HepG2 (cell line): ENCODE measurements around the gene VAMP8. TPM values are rescaled to one million over a fixed set of nuclear protein-coding genes. Genes with fewer than 3 reads are reported as not detected.

Experiments used
- ATAC-seq: fragments of 200-7000 bp; cut with Tn5 transposase; 3 replicates; pipeline ENCODE4 v1.9.1; 2020; ENCODE audit warnings: mild to moderate bottlenecking, moderate library complexity
- BruUV-seq: library from RNA; stranded (reverse); fragments of 400-500 nt; replicated peaks from 2 replicates; lab custom pipeline; 2021; lab: Mats Ljungman, UMichigan
- CTCF ChIA-PET: fragments of 300-600 bp; formaldehyde crosslinking; extraction: SDS; loops from one replicate; lab custom pipeline; 2021; ENCODE audit warnings: low total read pairs, inconsistent platforms, low intra/inter-chr PET ratio; lab: Yijun Ruan, JAX
- POLR2A ChIA-PET: fragments of 350-600 bp; sonication (Branson Sonifier 250); formaldehyde crosslinking; loops from one replicate; lab custom pipeline; 2020; ENCODE audit warnings: antibody characterized with exemption, inconsistent platforms; lab: Yijun Ruan, JAX
- DNase-seq: peaks from one replicate; pipeline ENCODE4 v3.0.0-alpha.2; 2015; ENCODE audit warnings: low spot score
- FAIRE-seq: peaks from 3 replicates; lab custom pipeline; 2011; peaks lifted over from hg19 to GRCh38; lab: Jason Lieb, UNC
- H2AFZ ChIP-seq: one replicate; pipeline ENCODE4 v1.6.1; 2011; ENCODE audit warnings: low read length, inconsistent platforms
- H3K27ac ChIP-seq: fragments of 300-600 bp; 3 replicates; pipeline ENCODE4 v1.8.0; 2011; ENCODE audit warnings: mixed run types, mild to moderate bottlenecking, mixed read lengths, low read length, inconsistent platforms; ENCODE audit not compliant: insufficient read depth; ENCODE audit errors: extremely low read length
- H3K27me3 ChIP-seq, 2 experiments: fragments of 200-600 bp in 1 of 2; 2 replicates in 1 of 2; 3 replicates in 1 of 2; pipeline versions ENCODE4 v1.6.0 to v1.8.0; 2011; ENCODE audit warnings: low read length in 2 of 2, mild to moderate bottlenecking in 2 of 2, moderate library complexity in 2 of 2, inconsistent platforms in 1 of 2; ENCODE audit not compliant: insufficient read depth in 2 of 2, control insufficient read depth in 1 of 2
- H3K36me3 ChIP-seq, 2 experiments: fragments of 200-600 bp in 1 of 2; replicated peaks in 1 of 2; 2 replicates in 1 of 2; 3 replicates in 1 of 2; pipeline versions ENCODE4 v1.5.1 to v1.8.0; 2011; ENCODE audit warnings: low read length in 2 of 2, inconsistent platforms in 1 of 2; ENCODE audit not compliant: insufficient read depth in 2 of 2, control insufficient read depth in 1 of 2
- H3K4me1 ChIP-seq: 2 replicates; pipeline ENCODE4 v1.5.1; 2012; ENCODE audit warnings: low read length, inconsistent platforms; ENCODE audit not compliant: insufficient read depth
- H3K4me2 ChIP-seq: 2 replicates; pipeline ENCODE4 v1.6.0; 2011; ENCODE audit warnings: low read depth, low read length, inconsistent platforms
- H3K4me3 ChIP-seq, 3 experiments: fragments of 200-600 bp in 1 of 3; sonication (generic), shearing (Covaris generic) in 1 of 3; replicated peaks in 1 of 3; 2 replicates each; pipeline ENCODE4 v1.5.1; 2011 to 2016; ENCODE audit warnings: low read length in 3 of 3, inconsistent platforms in 2 of 3, low read depth in 2 of 3, mild to moderate bottlenecking in 2 of 3, control low read depth in 1 of 3, mixed read lengths in 1 of 3; ENCODE audit not compliant: insufficient read depth in 1 of 3
- H3K79me2 ChIP-seq: one replicate; pipeline ENCODE4 v1.6.1; 2011; ENCODE audit warnings: low read length, inconsistent platforms; ENCODE audit not compliant: insufficient read depth
- H3K9ac ChIP-seq: 2 replicates; pipeline ENCODE4 v1.6.0; 2011; ENCODE audit warnings: mild to moderate bottlenecking, low read depth, low read length, inconsistent platforms; ENCODE audit not compliant: insufficient read depth
- H3K9me3 ChIP-seq: 2 replicates; pipeline ENCODE4 v1.5.1; 2012; ENCODE audit warnings: mild to moderate bottlenecking, low read length
- H4K20me1 ChIP-seq: 2 replicates; pipeline ENCODE4 v1.6.0; 2011; ENCODE audit warnings: inconsistent platforms, mild to moderate bottlenecking, low read length, moderate library complexity; ENCODE audit not compliant: insufficient read depth
- BCLAF1 ChIP-seq: fragments of 450-650 bp; IDR thresholded peaks from 2 replicates; pipeline ENCODE4 v1.6.1; 2017; ENCODE audit warnings: mild to moderate bottlenecking
- HIC2 ChIP-seq: sonication (generic); formaldehyde crosslinking; IDR thresholded peaks from 2 replicates; pipeline ENCODE4 v1.9.0; 2022; ENCODE audit warnings: low read depth, missing genetic modification reagents
- HOXA7 ChIP-seq: sonication (generic); formaldehyde crosslinking; IDR thresholded peaks from 2 replicates; pipeline ENCODE4 v1.8.1; 2022; ENCODE audit warnings: mild to moderate bottlenecking, missing genetic modification reagents, moderate library complexity
- KMT2B ChIP-seq: IDR thresholded peaks from 2 replicates; pipeline ENCODE4 v1.6.1; 2016; ENCODE audit warnings: missing genetic modification reagents, missing compliant biosample characterization
- MBD4 ChIP-seq: IDR thresholded peaks from 2 replicates; pipeline ENCODE4 v1.6.1; 2012; ENCODE audit warnings: low read length, inconsistent platforms, borderline replicate concordance
- PITX1 ChIP-seq: sonication (generic); formaldehyde crosslinking; IDR thresholded peaks from 2 replicates; pipeline ENCODE4 v1.5.1; 2020; ENCODE audit warnings: mild to moderate bottlenecking, missing genetic modification reagents
- RFXANK ChIP-seq: IDR thresholded peaks from 2 replicates; pipeline ENCODE4 v1.6.1; 2016
- RFXAP ChIP-seq: sonication (generic); formaldehyde crosslinking; IDR thresholded peaks from 2 replicates; pipeline ENCODE4 v1.4.0; 2020; ENCODE audit warnings: missing genetic modification reagents, borderline replicate concordance
- SIX4 ChIP-seq: sonication (generic); formaldehyde crosslinking; IDR thresholded peaks from 2 replicates; pipeline ENCODE4 v1.4.0; 2020; ENCODE audit warnings: missing genetic modification reagents
- SUZ12 ChIP-seq: fragments of 150-350 bp; IDR thresholded peaks from 2 replicates; pipeline ENCODE4 v1.6.1; 2014; ENCODE audit warnings: low read depth, low read length
- ZNF230 ChIP-seq: sonication (generic); formaldehyde crosslinking; IDR thresholded peaks from 2 replicates; pipeline ENCODE4 v1.4.0; 2020; ENCODE audit warnings: mild to moderate bottlenecking, missing genetic modification reagents
- ZNF468 ChIP-seq: sonication (generic); formaldehyde crosslinking; IDR thresholded peaks from 2 replicates; pipeline ENCODE4 v1.8.0; 2022; ENCODE audit warnings: mild to moderate bottlenecking, moderate library complexity, missing genetic modification reagents
- ZNF709 ChIP-seq: sonication (generic); formaldehyde crosslinking; IDR thresholded peaks from 2 replicates; pipeline ENCODE4 v1.5.0; 2020; ENCODE audit warnings: mild to moderate bottlenecking, missing genetic modification reagents
- ZNF776 ChIP-seq: sonication (generic); formaldehyde crosslinking; IDR thresholded peaks from 2 replicates; pipeline ENCODE4 v1.4.0; 2020; ENCODE audit warnings: mild to moderate bottlenecking, missing genetic modification reagents
- WGBS: methylation state at CpG from one replicate; pipeline ENCODE4 v1.1.6; 2017; ENCODE audit warnings: low lambda C conversion rate; 5-methylcytosine and 5-hydroxymethylcytosine counted together
- in situ Hi-C: cut with HindIII; loops from 2 replicates; pipeline ENCODE4 v1.10.0; 2017; ENCODE audit warnings: low pct_unique_long_range_greater_than_20kb; ENCODE audit not compliant: extremely low pct_ligation_motif_present
- intact Hi-C: fragments of 100-400 bp; cut with micrococcal nuclease; formaldehyde crosslinking; loops from one replicate; pipeline ENCODE4 v1.10.0; 2022; ENCODE audit not compliant: unreplicated experiment
- polyA plus RNA-seq, 8 experiments: library from polyadenylated mRNA; depleted of rRNA in 3 of 8; stranded (reverse) in 7 of 8; unstranded in 1 of 8; fragments of >200 nt; fragmentation: Illumina TruSeq in 4 of 8; extraction: Trizol in 4 of 8; gene quantifications; 2 replicates each; pipeline versions ENCODE4 v1.2.1 to v1.2.3, GENCODE V29; 2011 to 2016; ENCODE audit warnings: low read depth in 4 of 8, missing spikeins in 1 of 8, mixed read lengths in 1 of 8; ENCODE audit not compliant: insufficient read depth in 1 of 8
- total RNA-seq, 5 experiments: library from RNA; depleted of rRNA; stranded (reverse); fragments of >200 nt; fragmentation: Illumina TruSeq; extraction: Trizol; gene quantifications; 2 replicates each; pipeline ENCODE4 v1.2.3, GENCODE V29; 2016; ENCODE audit warnings: low read depth in 1 of 5

Gene VAMP8
- total and polyA plus RNA-seq, 2 of the 13 experiments (the other 11 are each of a cell fraction or from before 2014, with no cell fraction given) = 83.3 to 157 TPM

- ATAC-seq (peak; percentile 92), FAIRE-seq (peak; percentile 98), DNase-seq (peak; percentile 99)
- no peaks in the 10 kb centered on the region for H3K9me3 ChIP-seq
- POLR2A ChIA-PET = interaction anchor here (0.6 to 25.9 kb wide), 22 partner anchors 2 to 288 kb away, joined by 3 to 795 read pairs (median 6); partner anchors contain the start of genes C2orf68, GGCX, MAT2A and RNF181
- peak within 1 kb of the TSS; percentile 85 for H3K9ac ChIP-seq
- H3K27ac ChIP-seq = peak within 1 kb of the TSS; percentile 80
- no peaks in the 10 kb centered on the region; a peak in 1 of 5 replicates for H3K27me3 ChIP-seq
- intact Hi-C loops = loop anchor here (1.0 to 5.0 kb wide), 2 partner anchors 10 to 173 kb away; no protein-coding TSS in a partner anchor
- CTCF ChIA-PET = no interaction called here
- no peak within 1 kb of the TSS for H2AFZ ChIP-seq
- H3K4me3 ChIP-seq = peak within 1 kb of the TSS; percentile 88 to 97 (median 90)
- peaks cover 29% of the 10 kb centered on the region for H3K79me2 ChIP-seq
- peaks cover 86% of the 10 kb centered on the region for H3K4me1 ChIP-seq
- in situ Hi-C loops = no loop called here
- WGBS = under 1% methylated on average over 39 of the region's 47 CpGs
- H3K36me3 ChIP-seq = peaks cover 2 to 30% of the 10 kb centered on the region in 2 experiments
- H3K4me2 ChIP-seq = peak within 1 kb of the TSS; percentile 94
- H4K20me1 ChIP-seq = 0 out of 2 replicates have a peak, but pooled peaks cover 3% of the 10 kb centered on the region
- no TSS peak for BruUV-seq
- TF ChIP-seq BCLAF1 = no peak
- no peak; the same call in 1 of the 2 replicates for TF ChIP-seq ZNF230
- TF ChIP-seq SUZ12 = no peak
- peak; percentile 78; the same call in 1 of the 2 replicates for TF ChIP-seq ZNF776
- TF ChIP-seq ZNF709 (CRISPR knock-in tag) = peak; percentile 74; the same call in 1 of the 2 replicates
- no peak for TF ChIP-seq HIC2 (CRISPR knock-in tag)
- no peak for TF ChIP-seq SIX4
- TF ChIP-seq KMT2B (CRISPR knock-in tag) = 0 out of 2 replicates have a peak, but pooled peaks have one; percentile 66
- TF ChIP-seq MBD4 = no peak
- no peak for TF ChIP-seq HOXA7 (CRISPR knock-in tag)
- TF ChIP-seq PITX1 = no peak; the same call in 1 of the 2 replicates
- no peak; the same call in 1 of the 2 replicates for TF ChIP-seq RFXANK
- TF ChIP-seq RFXAP = peak; percentile 91
- TF ChIP-seq ZNF468 (CRISPR knock-in tag) = 0 out of 2 replicates have a peak, but pooled peaks have one; percentile 61
Observed at GRCh38 chr2:85595301-85596025, 18.1 kb downstream of the VAMP8 start, which contains the start of gene RNF181. TSS of gene RNF181 (plus strand) at chr2:85595745. CDS start at chr2:85595764, 19 bp downstream.
